Spleen (tissue), 7 donors: ENCODE data around the gene TFE3.

Experiments used
- CTCF ChIP-seq, 11 experiments: fragments of 200-600 bp in 7 of 11; fragments of 450-650 bp in 4 of 11; sonication (generic) in 4 of 11; IDR thresholded peaks in 8 of 11; conservative IDR thresholded peaks in 3 of 11; 1 replicate in 7 of 11; 2 replicates in 4 of 11; pipeline versions ENCODE4 v1.4.0 to v1.8.0; 2016 to 2021; ENCODE audit warnings: antibody characterized with exemption in 11 of 11, inconsistent platforms in 4 of 11, mild to moderate bottlenecking in 1 of 11
- POLR2A ChIP-seq, 3 donors: fragments of 450-650 bp; IDR thresholded peaks; one replicate each; pipeline ENCODE4 v1.5.1; 2017; ENCODE audit warnings: antibody characterized with exemption in 3 of 3, mild to moderate bottlenecking in 1 of 3
- POLR2AphosphoS5 ChIP-seq, 3 donors: sonication (generic); formaldehyde crosslinking; IDR thresholded peaks; one replicate each; pipeline ENCODE4 v1.5.1; 2017; ENCODE audit warnings: antibody characterized with exemption in 3 of 3
- donor health status: DM: no; HTN: no; CAD: no; lungs with moderate emphysema.
- donor health status: DM: no; HTN: no; CAD: no.
- donor health status: DM: no; HTN: no; CAD: no.

- TF ChIP-seq CTCF (IDR thresholded peaks at IDR 0.05 in 8 of 11, conservative IDR thresholded peaks at IDR 0.05 in 3 of 11) (no peak), POLR2AphosphoS5 (IDR thresholded peaks at IDR 0.05) (no peak), POLR2A (IDR thresholded peaks at IDR 0.05) (no peak)
Measured at GRCh38 chrX:48998391-48998790, 44.8 kb downstream of the TFE3 start.
